KMS-11 (cell line): ENCODE data around the gene PCDH1.

Source experiments
- H2AFZ ChIP-seq: fragments of 200-600 bp; sonication (generic); 2 replicates; pipeline ENCODE4 v1.6.1; 2016; ENCODE audit warnings: antibody characterized with exemption, mixed run types, low read depth
- H3K27ac ChIP-seq: fragments of 200-600 bp; sonication (generic); 2 replicates; pipeline ENCODE4 v1.6.1; 2016; ENCODE audit warnings: mild to moderate bottlenecking, mixed run types
- H3K27me3 ChIP-seq: fragments of 200-600 bp; sonication (generic); 2 replicates; pipeline ENCODE4 v1.6.1; 2017; ENCODE audit warnings: mild to moderate bottlenecking, low read depth, mixed run types, moderate library complexity; ENCODE audit not compliant: insufficient read depth
- H3K36me3 ChIP-seq: fragments of 200-600 bp; sonication (generic); 2 replicates; pipeline ENCODE4 v1.6.1; 2017; ENCODE audit warnings: mild to moderate bottlenecking, mixed run types; ENCODE audit not compliant: insufficient read depth
- H3K4me1 ChIP-seq: fragments of 200-600 bp; sonication (generic); 2 replicates; pipeline ENCODE4 v1.6.1; 2016; ENCODE audit warnings: mild to moderate bottlenecking, low read depth, mixed run types; ENCODE audit not compliant: poor library complexity, severe bottlenecking
- H3K4me2 ChIP-seq: fragments of 200-600 bp; sonication (generic); 2 replicates; pipeline ENCODE4 v1.7.0; 2016; ENCODE audit warnings: mild to moderate bottlenecking, mixed run types
- H3K4me3 ChIP-seq: fragments of 200-600 bp; sonication (generic); IDR thresholded peaks from 2 replicates; pipeline ENCODE4 v1.6.1; 2017; ENCODE audit warnings: low read depth, low read length, mixed read lengths; ENCODE audit not compliant: insufficient read depth
- H3K79me2 ChIP-seq: fragments of 200-600 bp; sonication (generic); 2 replicates; pipeline ENCODE4 v1.6.1; 2016; ENCODE audit warnings: low read depth, mixed run types; ENCODE audit not compliant: insufficient read depth
- H3K9ac ChIP-seq: fragments of 200-600 bp; sonication (generic); 2 replicates; pipeline ENCODE4 v1.6.1; 2016; ENCODE audit warnings: mild to moderate bottlenecking, mixed run types
- H4K20me1 ChIP-seq: fragments of 200-600 bp; sonication (generic); 2 replicates; pipeline ENCODE4 v1.6.1; 2016; ENCODE audit warnings: mild to moderate bottlenecking, mixed run types; ENCODE audit not compliant: insufficient read depth
- CTCF ChIP-seq: fragments of 200-600 bp; sonication (generic); conservative IDR thresholded peaks from 2 replicates; pipeline ENCODE4 v1.6.1; 2017; ENCODE audit warnings: low read depth, mild to moderate bottlenecking, antibody characterized with exemption, low read length, moderate library complexity, mixed read lengths

The PCDH1 gene

GRCh38 chr5:141852448-141852847 lies 25.8 kb downstream of the PCDH1 start:
- H3K4me1 ChIP-seq: peaks cover 15% of the 10 kb centered on the region
- no peak for TF ChIP-seq CTCF

GRCh38 chr5:141851195-141851874 lies 26.9 kb downstream of the PCDH1 start:
- Histone ChIP-seq H3K36me3 (no peaks in the 10 kb centered on the region), H3K4me1 (peaks cover 15% of the 10 kb centered on the region), H2AFZ (peak overlapping the region; percentile 52; the same call in 1 of the 2 replicates), H3K4me3 (no peak overlapping the region), H3K79me2 (no peaks in the 10 kb centered on the region), H4K20me1 (no peaks in the 10 kb centered on the region), H3K4me2 (no peak overlapping the region), H3K27me3 (no peaks in the 10 kb centered on the region), H3K27ac (no peak overlapping the region), H3K9ac (no peak overlapping the region; the same call in 1 of the 2 replicates)
- TF ChIP-seq CTCF: no peak

More at GRCh38 chr5:141852448-141852847, 25.8 kb downstream of the PCDH1 start:
- Histone ChIP-seq H3K4me2 (no peak overlapping the region), H3K27me3 (no peaks in the 10 kb centered on the region), H3K9ac (no peak overlapping the region), H3K36me3 (no peaks in the 10 kb centered on the region), H4K20me1 (no peaks in the 10 kb centered on the region), H2AFZ (no peak overlapping the region), H3K27ac (no peak overlapping the region), H3K79me2 (no peaks in the 10 kb centered on the region), H3K4me3 (no peak overlapping the region)

- Histone ChIP-seq H2AFZ (peak overlapping the region; percentile 52; the same call in 1 of the 2 replicates), H3K4me2 (peak overlapping the region; percentile 48; the same call in 1 of the 2 replicates), H4K20me1 (no peaks in the 10 kb centered on the region), H3K27me3 (no peaks in the 10 kb centered on the region), H3K27ac (no peak overlapping the region), H3K36me3 (no peaks in the 10 kb centered on the region), H3K79me2 (no peaks in the 10 kb centered on the region), H3K4me1 (peaks cover 15% of the 10 kb centered on the region), H3K9ac (no peak overlapping the region; the same call in 1 of the 2 replicates), H3K4me3 (no peak overlapping the region)
- no peak for TF ChIP-seq CTCF
Measured at GRCh38 chr5:141850786-141851185, 27.4 kb downstream of the PCDH1 start.

GRCh38 chr5:141850244-141850768 lies 27.9 kb downstream of the PCDH1 start:
- Histone ChIP-seq H3K27me3 (no peaks in the 10 kb centered on the region), H3K36me3 (no peaks in the 10 kb centered on the region), H3K79me2 (no peaks in the 10 kb centered on the region), H3K9ac (peak overlapping the region; percentile 88), H2AFZ (peak overlapping the region; percentile 94), H3K4me3 (no peak overlapping the region), H4K20me1 (no peaks in the 10 kb centered on the region), H3K4me1 (peaks cover 15% of the 10 kb centered on the region), H3K27ac (peak overlapping the region; percentile 84), H3K4me2 (peak overlapping the region; percentile 77)
- no peak for TF ChIP-seq CTCF
